ENCODE measurements around the gene SLC49A3. TPM values are rescaled to one million over a fixed set of nuclear protein-coding genes. Genes with fewer than 3 reads are reported as not detected.

SLC49A3 gene
- total RNA-seq, 1 experiment from 2014 or later = 6.9 TPM

GRCh38 chr4:663438-664428 is 25.2 kb downstream of the SLC49A3 start:
- Histone ChIP-seq H2AFZ (ENCODE audit: low read length) (no peak overlapping the region), H3K23me2 (ENCODE audit: insufficient read length, low read depth, low read length, poor library complexity, severe bottlenecking) (peaks cover 2% of the 10 kb centered on the region), H3K79me2 (ENCODE audit: insufficient read depth, low read length) (no peaks in the 10 kb centered on the region), H3K27me3 (ENCODE audit: insufficient read depth, low read length) (no peaks in the 10 kb centered on the region), H2BK12ac (ENCODE audit: insufficient read length, low read depth, low read length) (no peak overlapping the region), H3K4me1 (ENCODE audit: insufficient read depth, low read length) (no peaks in the 10 kb centered on the region), H2BK20ac (ENCODE audit: low read depth, low read length, poor library complexity, severe bottlenecking) (no peak overlapping the region), H4K5ac (ENCODE audit: insufficient read length, low read depth, low read length) (no peak overlapping the region), H4K20me1 (ENCODE audit: control insufficient read depth, insufficient read depth, insufficient read length) (no peaks in the 10 kb centered on the region), H2BK120ac (ENCODE audit: low read depth, low read length, poor library complexity, severe bottlenecking) (no peak overlapping the region), H3T11ph (ENCODE audit: low read length) (no peak overlapping the region), H3K9ac (ENCODE audit: extremely low read depth, insufficient read length, low read length) (peak overlapping the region; percentile 77), H4K8ac (replicated peaks; ENCODE audit: insufficient read length, low read depth, low read length) (no peak overlapping the region), H3K56ac (ENCODE audit: insufficient read length, low read depth, low read length) (no peak overlapping the region), H3K14ac (ENCODE audit: insufficient read depth, low read length) (peak overlapping the region; percentile 60; the same call in 1 of the 2 replicates), H2AK5ac (ENCODE audit: insufficient read length, low read length) (no peak overlapping the region), H3K4ac (ENCODE audit: low read depth, low read length) (no peak overlapping the region), H4K91ac (ENCODE audit: insufficient read length, low read depth, low read length) (no peak overlapping the region), H2BK15ac (ENCODE audit: low read depth, low read length) (no peak overlapping the region), H3K18ac (ENCODE audit: insufficient read length, low read depth, low read length) (no peak overlapping the region), H3K79me1 (ENCODE audit: insufficient read depth, low read depth, low read length, poor library complexity, severe bottlenecking) (no peaks in the 10 kb centered on the region), H3K27ac (ENCODE audit: insufficient read length, low read depth, low read length) (no peak overlapping the region), H2BK5ac (ENCODE audit: insufficient read length, low read length) (no peak overlapping the region), H3K4me2 (ENCODE audit: insufficient read depth, insufficient read length, low read length) (peak overlapping the region; percentile 78), H3K9me3 (ENCODE audit: control insufficient read depth, low read depth, low read length) (no peaks in the 10 kb centered on the region), H3K23ac (ENCODE audit: insufficient read length, low read depth, low read length) (no peak overlapping the region)
- Mint-ChIP-seq H3K4me3 (peak overlapping the region; percentile 71 to 80), H3K27ac (no peak overlapping the region), H3K9me3 (no peaks in the 10 kb centered on the region), H3K27me3 (ENCODE audit: low read depth) (peaks cover 2% of the 10 kb centered on the region; the same call in 1 of the 2 replicates), H3K4me1 (peaks cover 0 to 3% of the 10 kb centered on the region in 2 experiments; a peak in 1 of 4 replicates), H3K36me3 (ENCODE audit: insufficient read depth in 1 of 3, low read depth in 3 of 3) (peaks cover 0 to 2% (median 0%) of the 10 kb centered on the region in 3 experiments; a peak in 4 of 7 replicates)
- peak; percentile 38; the same call in 2 of the 3 replicates for TF ChIP-seq CTCF (conservative IDR thresholded peaks at IDR 0.05)
- peak; percentile 82 for DNase-seq
- no CpG with 5 or more reads among the region's 80 CpGs for WGBS (ENCODE audit: extremely low coverage, insufficient read length, low lambda C conversion rate)
